GM18870 (cell line): ENCODE measurements around the gene SFRP2.

ENCODE experiments used
- ATAC-seq: cut with Tn5 transposase; IDR thresholded peaks from one replicate; pipeline ENCODE4 v1.9.1; 2021; ENCODE audit warnings: moderate library complexity; ENCODE audit not compliant: unreplicated experiment

The SFRP2 gene, protein sequence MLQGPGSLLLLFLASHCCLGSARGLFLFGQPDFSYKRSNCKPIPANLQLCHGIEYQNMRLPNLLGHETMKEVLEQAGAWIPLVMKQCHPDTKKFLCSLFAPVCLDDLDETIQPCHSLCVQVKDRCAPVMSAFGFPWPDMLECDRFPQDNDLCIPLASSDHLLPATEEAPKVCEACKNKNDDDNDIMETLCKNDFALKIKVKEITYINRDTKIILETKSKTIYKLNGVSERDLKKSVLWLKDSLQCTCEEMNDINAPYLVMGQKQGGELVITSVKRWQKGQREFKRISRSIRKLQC

DNA sequence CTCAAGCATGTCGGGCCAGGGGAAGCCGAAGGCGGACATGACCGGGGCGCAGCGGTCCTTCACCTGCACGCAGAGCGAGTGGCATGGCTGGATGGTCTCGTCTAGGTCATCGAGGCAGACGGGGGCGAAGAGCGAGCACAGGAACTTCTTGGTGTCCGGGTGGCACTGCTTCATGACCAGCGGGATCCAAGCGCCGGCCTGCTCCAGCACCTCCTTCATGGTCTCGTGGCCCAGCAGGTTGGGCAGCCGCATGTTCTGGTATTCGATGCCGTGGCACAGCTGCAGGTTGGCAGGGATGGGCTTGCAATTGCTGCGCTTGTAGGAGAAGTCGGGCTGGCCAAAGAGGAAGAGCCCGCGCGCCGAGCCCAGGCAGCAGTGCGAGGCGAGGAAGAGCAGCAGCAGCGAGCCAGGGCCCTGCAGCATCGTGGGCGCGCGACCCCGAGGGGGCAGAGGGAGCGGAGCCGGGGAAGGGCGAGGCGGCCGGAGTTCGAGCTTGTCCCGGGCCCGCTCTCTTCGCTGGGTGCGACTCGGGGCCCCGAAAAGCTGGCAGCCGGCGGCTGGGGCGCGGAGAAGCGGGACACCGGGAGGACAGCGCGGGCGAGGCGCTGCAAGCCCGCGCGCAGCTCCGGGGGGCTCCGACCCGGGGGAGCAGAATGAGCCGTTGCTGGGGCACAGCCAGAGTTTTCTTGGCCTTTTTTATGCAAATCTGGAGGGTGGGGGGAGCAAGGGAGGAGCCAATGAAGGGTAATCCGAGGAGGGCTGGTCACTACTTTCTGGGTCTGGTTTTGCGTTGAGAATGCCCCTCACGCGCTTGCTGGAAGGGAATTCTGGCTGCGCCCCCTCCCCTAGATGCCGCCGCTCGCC is at the start of gene SFRP2:
Gene SFRP2 (minus strand): TSS at position 671 of the 864 bp plus-strand sequence. CDS start 248 bp downstream, at position 423.
- ATAC-seq = no peak

DNA sequence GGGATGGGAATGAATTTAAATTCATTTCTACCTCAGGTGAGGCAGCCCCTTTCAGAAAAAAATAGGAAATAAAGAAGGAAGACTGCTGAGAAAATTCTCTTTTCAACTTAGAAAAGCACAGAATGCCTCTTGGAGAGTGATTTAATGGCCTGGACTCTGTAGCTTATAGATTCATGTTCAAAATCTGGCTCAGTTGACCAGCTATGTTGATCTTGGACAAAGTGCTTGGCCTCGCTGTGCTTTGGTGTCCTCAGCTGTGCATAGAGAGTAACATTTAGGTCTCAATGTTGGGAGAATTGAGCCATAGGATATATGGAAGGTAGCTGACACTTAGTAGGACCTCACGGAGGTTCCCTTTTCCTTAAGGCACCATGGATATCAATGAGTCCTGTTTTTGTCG is 49.7 kb upstream of the SFRP2 start:
- no peak for ATAC-seq

DNA sequence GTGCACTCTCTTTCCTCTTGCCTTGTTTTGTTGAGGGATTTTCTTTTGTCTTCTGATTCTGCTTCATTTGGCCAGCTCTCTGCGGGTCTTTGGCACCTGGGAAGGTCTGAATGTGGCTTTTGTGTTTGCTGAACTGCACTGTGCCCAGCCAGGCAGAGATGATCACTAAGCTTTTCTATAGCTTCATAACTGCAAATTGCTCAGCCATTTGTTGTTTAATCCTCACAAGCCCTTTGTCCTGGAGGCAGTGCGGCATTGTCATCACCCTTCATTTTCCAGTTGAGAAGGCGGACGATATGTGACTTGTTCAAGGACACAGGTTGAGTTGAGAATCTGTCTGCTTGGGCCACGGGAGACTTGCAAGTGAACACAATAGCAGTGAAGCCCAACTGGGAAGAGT is 46.0 kb upstream of the SFRP2 start:
- ATAC-seq = no peak

DNA sequence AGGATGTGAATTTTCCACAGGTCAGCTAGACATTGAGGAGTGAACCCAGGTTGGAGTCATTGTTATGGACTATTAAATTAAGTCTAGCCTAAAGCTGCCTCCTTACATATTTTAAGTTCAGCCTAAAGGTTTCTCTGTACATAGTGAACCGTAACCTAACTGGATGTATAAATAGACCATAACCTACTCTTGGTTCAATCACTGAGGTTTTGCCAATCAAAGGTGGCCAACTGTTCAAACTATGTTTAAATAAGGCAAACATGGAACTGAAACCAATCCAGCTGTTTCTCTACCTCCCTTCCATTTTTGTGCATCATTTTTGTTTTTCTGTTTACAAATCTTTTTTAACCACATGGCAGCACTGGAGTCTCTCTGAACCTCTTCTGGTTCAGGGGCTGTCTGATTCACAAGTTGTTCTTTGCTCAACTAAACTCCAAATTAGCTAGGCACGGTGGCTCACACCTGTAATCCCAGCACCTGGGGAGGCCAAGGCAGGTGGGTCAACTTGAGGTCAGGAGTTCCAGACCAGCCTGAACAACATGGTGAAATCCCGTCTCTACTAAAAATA is 43.9 kb upstream of the SFRP2 start:
- ATAC-seq = no peak

DNA sequence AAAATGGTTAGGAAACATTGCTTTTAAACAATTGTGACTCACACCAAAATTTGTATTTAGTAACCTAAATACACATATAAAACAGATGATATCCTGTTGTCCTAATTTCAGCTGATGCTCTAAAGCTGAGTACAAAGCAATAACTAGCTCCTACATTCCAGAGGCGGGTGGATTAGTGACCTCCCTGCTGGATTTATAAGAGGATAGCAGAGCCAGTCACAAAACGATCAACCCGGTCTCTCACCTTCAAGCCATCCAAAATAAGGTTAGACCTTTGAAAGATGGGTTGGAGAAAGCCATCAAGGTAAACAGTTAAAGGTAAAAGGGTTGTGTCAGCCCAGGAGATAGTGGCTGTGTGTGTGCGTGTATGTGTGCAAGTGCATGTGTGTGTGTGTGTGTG is 43.2 kb upstream of the SFRP2 start:
- no peak for ATAC-seq

DNA sequence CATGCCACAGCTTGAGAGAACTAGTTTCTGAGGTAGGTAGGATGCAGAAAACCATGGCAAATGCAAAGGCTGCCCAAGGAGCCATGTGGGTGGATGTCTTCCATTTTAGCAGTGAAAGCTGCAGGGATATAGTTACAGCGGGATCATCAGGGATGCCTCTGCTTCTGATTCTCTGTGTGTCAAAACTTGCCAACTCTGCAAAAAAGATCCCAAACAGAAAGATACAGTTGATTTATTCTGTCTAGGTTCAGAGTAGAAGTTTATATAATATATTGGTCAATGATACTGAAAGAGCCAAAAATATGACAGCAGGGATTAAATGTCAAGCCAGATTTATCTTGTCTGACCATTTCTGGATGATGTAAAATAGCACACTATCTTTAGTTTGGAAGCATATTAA is 42.4 kb upstream of the SFRP2 start:
- ATAC-seq = no peak

DNA sequence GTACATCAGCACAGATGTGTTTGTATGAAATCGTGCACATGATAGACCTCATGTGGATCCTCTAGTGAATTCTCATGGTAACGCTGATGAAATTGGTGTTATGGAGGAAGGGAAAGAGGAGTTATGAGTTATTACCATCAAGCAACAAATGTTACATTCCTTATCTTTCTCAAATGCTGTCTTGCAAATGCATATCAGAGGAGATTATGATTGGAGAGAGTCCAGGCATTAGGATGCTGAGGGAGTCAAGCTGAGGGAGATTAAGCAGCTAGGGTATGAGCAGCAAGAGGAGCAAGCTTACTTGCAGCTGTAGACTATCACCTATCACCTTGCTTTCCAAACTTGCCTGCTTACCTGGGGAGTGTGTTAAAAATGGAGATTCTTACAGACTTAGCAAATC is 36.8 kb upstream of the SFRP2 start:
- no peak for ATAC-seq

DNA sequence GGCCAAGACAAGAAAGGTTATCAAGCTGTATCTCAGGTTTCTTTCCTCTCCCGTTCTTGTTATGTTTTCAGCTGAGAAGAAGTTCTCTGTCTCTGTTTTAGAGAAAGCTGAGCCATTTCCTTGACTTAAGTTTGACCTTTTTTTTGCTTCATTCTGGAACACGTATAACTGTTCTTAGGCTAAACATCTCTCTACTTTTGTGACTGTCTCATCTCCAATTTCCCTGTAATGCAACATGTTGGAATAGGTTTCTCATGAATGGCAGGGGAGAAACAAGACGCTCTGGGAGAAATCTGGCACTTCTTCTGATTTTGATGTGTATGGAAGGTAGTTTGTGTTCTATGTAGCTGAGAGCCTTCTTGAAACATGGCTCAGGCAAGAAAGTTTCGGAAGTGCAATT is 36.2 kb upstream of the SFRP2 start:
- no peak for ATAC-seq

DNA sequence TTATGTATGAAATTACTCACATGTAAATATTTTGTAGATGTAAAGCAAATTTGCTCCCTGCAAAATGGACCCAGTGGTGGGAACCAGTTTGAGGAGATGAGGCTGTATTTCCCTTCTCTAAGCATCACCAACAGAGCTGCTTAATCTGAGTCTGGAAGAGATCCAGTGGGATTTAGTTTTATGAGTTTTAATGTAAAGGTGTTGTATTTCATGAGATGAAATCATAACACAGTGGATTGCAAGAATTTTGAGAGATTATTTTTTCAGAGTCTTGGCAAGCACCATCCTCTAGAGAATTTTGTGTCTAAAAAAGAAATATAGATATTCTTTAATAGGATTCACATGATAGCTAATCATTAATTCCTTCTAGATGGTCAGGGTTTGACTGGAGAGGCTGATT is 35.6 kb upstream of the SFRP2 start:
- ATAC-seq = no peak

DNA sequence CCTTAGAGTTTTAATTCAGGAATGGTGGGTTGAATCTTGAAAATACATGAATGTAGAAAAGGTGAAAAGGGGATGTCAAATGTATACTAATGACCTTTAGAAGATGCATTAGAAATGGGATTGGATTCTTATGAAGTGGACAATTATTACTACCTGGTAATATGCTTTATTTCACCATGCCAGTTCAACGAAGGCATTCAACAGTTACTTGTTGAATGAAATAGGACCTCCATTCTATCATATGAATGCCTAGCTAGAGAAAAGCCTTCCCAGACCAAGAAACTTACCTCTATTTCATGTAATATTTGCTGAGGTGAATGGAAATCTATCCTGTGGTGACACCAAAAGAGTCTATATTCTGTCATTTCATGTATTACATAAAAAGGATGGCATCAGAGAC is 34.6 kb upstream of the SFRP2 start:
- no peak for ATAC-seq

DNA sequence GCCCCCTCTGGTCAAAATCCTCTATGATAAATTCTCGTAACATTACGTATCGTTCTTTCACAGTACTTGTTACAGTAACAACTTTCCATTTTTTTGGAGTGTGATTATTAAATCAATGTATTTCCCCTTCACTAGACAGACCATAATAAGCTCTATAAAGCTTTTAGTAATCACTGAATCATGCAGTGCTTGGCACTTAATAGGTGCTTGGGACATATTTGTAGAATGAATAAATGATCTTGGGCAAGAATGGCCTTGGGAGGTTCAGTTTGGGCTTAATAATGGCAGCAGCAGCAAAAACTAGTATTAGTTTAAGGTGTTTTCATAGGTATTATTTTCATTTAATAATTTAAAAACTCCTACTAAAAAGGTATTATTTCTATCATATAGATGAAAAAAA is 33.4 kb upstream of the SFRP2 start:
- no peak for ATAC-seq

DNA sequence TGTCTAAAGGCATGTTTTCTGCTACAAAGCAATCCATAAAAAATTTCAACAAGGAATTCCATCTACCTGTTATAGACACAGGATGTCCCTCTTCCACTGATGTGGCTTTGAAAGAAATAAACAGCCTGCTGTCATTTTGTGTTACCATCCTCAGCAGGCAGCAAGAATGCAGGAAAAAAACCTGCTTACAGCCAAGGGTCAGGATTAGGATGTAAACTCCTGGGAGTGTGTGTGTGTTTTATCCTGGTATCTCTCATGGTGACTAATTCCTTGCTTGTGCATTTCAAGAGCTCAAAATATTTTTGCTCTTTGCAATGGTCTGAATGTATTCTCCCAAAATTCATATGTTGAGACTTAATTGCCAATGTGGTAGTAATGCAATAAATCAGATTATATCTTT is 28.6 kb upstream of the SFRP2 start:
- no peak for ATAC-seq

DNA sequence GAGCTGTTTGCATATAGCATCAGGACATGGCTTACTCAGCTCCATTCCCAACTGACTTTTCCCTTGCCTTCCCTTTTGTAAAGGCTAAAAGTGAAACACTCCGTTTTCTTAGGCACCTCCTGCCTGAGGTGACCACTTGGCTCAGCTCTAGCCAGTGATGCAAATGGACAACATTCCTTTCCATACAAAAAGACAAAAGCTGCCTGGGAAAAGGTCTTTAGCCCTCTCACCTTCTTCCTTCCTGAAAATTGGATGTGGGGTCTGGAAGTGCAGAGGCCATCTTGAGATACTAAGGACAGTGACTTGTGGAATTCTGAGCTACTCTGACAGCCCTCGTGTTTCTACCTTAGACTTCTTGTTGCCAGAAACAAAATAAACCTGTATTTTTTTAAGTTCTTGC is 27.7 kb upstream of the SFRP2 start:
- ATAC-seq = no peak

DNA sequence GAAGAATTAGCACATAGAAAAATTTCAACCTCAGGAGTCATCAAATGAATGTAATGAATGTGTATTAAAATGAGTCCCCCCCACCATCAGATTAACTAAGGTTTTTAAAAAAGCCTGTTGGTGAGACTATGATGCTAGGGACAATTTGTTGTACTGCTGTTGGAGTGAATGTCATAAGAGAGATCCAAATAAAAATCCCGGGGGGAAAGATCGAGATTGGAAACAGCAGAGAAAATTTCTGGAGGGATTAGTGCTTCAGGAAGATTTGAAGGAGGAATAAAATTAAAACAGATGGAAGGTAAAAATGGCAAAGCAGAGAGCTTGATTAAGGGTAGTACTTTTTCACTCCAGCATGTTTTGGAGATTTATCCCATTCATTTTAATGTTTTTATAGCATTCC is 25.9 kb upstream of the SFRP2 start:
- no peak for ATAC-seq

DNA sequence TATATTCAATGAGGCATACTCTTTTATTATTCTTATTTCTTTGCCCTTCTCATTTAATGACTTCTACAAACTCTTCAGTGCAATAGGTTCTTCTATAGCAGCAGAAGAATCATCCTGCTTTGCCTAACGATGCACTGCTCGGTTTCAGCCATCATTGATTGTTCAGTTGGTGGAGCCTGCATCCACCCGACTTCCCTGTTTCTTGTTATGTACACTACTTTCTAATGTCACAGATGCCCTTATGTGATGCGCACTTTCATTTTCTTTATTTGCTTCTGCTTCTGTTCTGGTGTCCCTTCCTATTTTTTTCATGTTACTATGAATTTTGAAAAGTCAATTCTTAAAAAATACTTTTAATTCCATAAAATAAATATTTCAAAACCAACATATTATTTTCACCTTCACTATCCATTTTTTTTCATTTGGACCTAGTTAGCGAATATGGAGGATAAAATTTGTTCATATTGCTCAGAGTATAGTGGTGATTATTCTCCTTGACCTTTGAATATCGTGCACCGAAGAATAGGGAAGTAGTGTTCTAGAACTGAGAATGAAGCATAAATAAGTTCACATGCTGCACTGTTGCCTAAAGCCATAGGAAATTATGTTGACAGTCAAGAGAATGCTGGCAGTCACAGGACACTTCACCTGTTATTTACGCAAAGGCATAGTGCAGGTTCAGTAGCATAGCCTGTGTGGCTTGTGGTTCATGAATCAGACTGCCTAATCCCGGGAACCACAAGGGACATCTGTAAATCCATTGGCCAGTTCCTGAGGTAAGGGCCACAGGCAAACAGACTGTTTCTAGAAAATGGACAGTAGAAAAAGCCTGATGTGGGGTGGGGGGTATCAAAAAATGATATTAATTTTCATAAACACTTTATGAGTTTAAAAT is 21.3 kb upstream of the SFRP2 start:
- no peak for ATAC-seq

DNA sequence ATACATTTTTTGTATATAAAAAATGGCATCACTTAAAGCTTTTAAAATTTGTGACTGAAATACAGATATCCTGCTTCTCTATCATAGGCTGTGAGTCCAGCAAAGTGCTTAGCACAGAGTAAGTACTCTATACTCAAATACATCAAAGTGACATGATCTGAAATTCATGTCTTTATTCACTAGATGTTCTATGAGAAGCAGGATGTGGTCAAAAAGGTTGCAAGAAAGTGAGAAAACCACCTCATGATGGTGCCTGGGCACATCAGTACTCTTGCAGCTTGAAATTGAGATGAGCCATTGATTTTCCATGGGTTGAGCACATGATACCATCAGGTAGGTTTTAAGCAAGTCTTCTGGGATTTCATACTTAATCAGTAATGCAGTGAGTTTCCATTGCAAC is 20.4 kb upstream of the SFRP2 start:
- peak; percentile 43 for ATAC-seq

DNA sequence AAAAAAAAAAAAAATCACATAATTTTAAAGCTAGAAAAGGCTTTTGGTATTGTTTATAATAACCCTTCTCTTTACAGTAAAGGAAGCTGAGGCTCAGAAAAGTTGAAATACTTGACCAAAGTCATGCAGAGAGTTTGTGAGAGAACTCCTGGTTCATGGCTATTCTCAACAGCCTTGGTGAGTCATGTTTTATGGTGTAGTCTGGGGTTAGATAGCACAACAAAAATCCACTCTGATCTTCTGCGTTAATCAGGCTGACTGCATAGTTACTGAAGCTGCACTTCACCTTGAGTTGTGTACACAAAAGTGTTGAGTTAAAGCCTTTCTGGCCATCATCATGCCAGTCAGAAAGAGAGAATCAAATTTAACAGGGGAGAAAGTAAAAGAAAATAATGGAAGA is 19.3 kb upstream of the SFRP2 start:
- ATAC-seq = no peak

DNA sequence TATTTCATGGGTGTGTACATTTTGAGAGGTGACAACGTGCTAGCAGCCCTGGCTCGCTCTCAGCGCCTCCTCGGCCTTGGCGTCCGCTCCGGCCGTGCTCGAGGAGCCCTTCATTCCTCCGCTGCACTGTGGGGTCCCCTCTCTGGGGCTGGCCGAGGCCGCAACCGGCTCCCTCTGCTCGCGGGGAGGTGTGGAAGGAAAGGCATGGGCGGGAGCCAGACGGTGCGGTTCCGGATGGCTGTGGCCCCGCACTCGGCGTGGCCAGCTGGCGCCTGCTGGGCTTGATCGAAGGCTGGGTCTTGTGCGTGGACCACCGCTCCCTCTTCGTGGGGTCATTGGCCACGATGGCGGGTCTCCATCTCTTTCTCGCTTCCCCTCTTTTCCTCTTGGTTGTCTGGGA is 17.2 kb upstream of the SFRP2 start:
- no peak for ATAC-seq

DNA sequence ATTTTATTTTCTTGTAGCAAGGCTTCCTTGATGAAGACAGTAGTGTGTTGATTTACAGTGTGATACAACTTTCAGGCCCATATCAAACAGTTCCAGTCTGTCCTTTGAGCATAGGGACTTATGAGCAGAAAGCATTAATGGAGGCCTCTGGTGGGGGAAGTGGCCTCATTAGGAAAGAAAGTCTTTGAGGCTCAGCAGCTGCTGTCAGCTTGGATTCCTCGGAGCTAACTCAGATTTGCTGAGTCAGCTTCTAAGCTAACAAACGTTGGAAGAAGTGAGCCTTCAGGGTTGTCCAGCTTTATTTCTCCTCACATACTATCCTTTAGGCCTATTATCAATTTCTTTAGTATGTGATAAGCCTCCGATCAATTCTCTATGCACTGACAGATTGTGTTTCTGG is 15.8 kb upstream of the SFRP2 start:
- ATAC-seq = no peak

DNA sequence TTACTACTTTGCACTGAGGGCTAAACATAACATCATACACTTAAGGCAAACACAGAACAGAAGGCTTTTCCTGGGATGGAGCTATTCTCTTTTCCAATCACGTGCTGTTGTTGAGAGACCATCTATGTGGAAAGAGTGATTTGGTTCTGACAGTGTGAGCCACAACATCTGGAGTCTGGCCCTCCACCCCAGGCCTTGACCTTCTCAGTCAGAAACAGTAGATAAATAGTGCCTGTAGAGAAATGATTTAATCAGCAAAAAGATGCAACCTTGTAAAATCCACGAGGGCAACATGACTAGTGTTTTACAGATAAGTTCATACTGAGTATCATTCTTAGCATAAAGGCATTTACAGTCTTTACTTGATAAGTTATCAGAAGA is 10.8 kb upstream of the SFRP2 start:
- ATAC-seq = no peak
